ENCODE measurements around the gene TTC27. TPM values are rescaled to one million over a fixed set of nuclear protein-coding genes. Genes with fewer than 3 reads are reported as not detected.

Gene TTC27
- 11.8 and 27.7 TPM in 2 replicates for total RNA-seq

DNA sequence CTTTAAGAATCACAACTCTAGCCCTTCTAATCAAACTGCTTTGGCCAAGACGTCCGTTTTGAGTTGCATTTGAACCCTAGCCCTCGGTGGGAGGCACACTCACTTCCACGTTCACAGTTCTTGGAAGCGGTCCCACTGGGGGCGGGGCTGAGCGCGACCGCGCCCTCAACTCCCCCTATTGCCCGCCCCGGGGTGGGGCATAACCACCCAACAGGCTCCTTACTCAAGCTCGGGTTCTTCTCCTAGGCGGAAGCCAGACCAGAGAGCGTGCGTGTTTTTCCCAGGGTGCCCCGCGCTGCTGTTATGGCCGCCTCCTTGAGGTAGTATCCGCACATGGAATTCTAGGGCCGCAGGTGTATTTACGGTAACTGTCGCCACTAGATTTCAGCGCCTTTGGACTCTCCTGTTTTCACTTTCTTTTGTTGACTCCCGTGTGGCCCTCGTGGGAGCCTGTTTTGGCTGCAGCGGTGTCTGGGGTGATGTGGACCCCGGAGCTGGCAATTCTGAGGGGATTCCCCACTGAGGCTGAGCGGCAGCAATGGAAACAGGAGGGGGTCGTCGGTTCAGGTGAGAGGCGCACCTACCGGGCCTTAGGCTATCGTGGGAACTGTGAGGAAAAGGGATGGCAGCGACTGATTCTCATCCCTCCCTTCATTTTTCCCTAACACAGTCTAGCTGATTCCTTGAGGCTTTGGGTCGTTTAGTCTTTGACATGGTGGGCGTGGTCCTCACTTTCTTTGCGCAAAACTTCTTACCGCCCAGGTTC is at the start of gene TTC27:
Gene TTC27 (plus strand): TSS at position 237 of the 766 bp plus-strand sequence. CDS start 243 bp downstream, at position 480.

